NCI-H2171 (cell line): ENCODE results near the gene VWA5A.

Experiments used
- DNase-seq: peaks from one replicate; lab custom pipeline; 2025; lab: John Stamatoyannopoulos, UW

Gene VWA5A

GRCh38 chr11:124170801-124171586 lies 55.7 kb downstream of the VWA5A start:
- no peak for DNase-seq

- peak; percentile 27 for DNase-seq
These were observed 56.9 kb downstream of the VWA5A start for GRCh38 chr11:124172101-124172500.

- DNase-seq, result no peak
These were observed 57.3 kb downstream of the VWA5A start for GRCh38 chr11:124172599-124172998.

GRCh38 chr11:124174001-124174583 lies 58.8 kb downstream of the VWA5A start:
- peak; percentile 70 for DNase-seq

GRCh38 chr11:124176925-124177715 lies 61.9 kb downstream of the VWA5A start:
- DNase-seq, result no peak

- no peak for DNase-seq
These were observed 64.1 kb downstream of the VWA5A start for GRCh38 chr11:124179310-124179709.

- DNase-seq, result no peak
These were observed 67.8 kb downstream of the VWA5A start, which contains the start of gene OR10D3 for GRCh38 chr11:124183068-124183467. TSS of gene OR10D3 (plus strand) at chr11:124183345. CDS start at chr11:124185270, 1,925 bp downstream.

GRCh38 chr11:124190298-124191139 lies 75.3 kb downstream of the VWA5A start:
- no peak for DNase-seq

GRCh38 chr11:124193221-124194010 lies 78.2 kb downstream of the VWA5A start:
- no peak for DNase-seq

- no peak for DNase-seq
These were observed 79.3 kb downstream of the VWA5A start for GRCh38 chr11:124194293-124195188.

GRCh38 chr11:124195189-124195734 lies 80.0 kb downstream of the VWA5A start:
- DNase-seq, result no peak
